NCI-H1436 (cell line): Measurements from ENCODE around the gene CRISPLD2.
"Not testable (repeated sequence)": the region's sequence is repeated elsewhere in the genome, so short reads cannot be mapped to it uniquely, and the experiment has no call there.

Experiments
- DNase-seq: peaks from one replicate; lab custom pipeline; 2025; lab: John Stamatoyannopoulos, UW

CRISPLD2 gene

DNA sequence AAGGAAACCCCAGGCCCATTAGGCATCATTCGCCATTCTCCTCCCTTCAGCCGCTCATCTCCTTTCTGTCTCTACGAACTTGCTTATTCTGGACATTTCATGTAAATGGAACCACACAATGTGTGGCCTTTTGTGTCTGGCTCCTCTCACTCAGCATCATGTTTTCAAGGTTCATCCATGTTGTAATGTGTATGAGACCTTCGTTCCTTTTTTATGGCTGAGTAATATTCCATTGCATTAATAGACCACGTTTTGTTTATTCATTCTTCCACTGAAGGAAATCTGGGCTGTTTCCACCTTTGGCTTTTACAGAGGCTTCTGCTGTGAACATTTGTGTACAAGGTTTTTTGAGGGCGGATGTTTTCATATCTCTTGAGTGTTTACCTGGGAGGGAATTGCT, 3.2 kb downstream of the CRISPLD2 start:
- no peak for DNase-seq

DNA sequence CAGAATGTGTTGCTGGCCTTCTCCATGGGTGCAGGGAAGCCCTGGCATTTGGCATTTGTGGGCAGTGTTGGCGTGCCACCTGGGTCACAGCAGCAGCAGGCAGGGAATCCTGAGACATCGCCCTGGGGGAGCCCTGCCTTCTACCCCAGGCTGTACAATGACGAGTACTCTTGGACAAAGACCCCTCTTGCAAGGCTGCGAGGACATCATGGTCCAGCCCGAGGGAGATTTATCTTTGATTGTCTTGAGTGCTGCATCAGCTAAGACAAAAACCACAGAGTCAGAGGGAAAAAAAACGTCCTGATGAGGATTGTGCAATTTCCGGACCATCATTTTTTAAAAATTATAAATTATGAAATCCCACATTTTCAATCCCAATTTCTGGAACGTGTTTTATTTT, 3.7 kb downstream of the CRISPLD2 start:
- DNase-seq = no peak

DNA sequence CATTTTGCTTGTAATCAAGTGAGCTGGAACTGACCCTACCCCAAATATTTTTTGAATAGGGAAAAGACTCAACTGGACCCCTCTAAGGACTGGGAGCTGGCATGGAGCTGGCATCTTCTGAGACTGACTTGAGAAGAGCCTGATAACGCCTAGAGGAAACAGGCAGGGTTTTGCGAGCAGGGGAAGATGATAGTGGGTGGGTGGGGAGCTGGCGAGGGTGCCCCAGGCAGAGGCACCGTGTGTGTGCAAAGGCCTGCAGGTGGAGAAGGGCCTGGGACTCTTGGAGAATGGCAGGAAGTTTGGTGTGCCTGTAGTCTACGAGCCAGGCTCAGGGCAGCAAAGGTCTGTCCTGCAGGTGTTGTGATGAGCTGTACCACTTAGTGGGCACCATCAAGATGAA, 4.1 kb downstream of the CRISPLD2 start:
- no peak for DNase-seq

DNA sequence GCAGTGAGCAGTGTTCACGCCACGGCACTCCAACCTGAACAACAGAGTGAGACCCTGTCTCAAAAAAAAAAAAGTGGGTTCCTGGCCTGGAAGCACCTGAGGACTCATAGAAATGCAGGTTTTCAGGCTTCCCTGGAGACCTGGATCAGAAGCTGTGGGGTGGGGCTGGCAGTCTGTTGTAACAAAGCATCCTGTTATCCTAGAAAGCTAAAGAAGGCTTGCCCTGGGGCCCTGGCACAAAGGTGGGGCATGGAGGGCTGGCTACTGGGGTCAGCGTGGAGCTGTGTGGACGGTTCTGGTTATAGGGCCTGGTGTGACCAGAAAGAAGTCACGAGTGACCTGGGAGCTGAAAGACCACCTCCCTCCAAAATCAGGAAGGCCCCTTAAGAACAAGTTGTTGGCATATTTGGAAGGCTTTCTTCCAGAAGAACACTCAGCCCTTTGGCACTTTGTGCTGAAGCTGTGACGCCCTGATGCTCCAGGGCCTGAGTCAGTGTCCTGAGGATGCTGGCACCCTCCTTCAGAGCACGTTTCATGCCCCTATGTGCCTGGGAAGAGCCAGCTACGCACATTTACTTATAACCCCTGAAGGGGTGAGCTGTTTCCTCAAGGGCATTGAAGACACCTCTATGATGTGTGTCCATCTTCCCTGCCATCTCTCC, 6.2 kb downstream of the CRISPLD2 start:
- DNase-seq = no peak

DNA sequence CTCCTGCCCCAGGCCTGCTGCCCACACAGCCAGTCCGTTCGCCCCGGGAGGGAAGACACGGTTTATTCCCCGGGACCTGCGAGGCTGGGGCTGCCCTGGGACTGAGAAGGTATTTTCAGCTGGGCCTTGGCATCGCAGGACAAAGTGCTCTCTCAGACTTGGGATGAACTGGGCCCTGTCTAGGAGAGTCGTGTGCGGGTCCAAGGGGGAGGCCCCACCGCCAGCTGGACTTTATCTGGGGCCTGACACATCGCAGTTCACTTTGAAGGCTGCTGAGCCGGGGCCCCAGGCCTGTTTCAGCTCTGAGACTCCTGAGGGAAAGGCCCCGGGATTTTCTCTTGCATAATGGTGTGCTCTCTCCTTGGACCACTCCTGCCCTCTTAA, 6.8 kb downstream of the CRISPLD2 start:
- DNase-seq = no peak

DNA sequence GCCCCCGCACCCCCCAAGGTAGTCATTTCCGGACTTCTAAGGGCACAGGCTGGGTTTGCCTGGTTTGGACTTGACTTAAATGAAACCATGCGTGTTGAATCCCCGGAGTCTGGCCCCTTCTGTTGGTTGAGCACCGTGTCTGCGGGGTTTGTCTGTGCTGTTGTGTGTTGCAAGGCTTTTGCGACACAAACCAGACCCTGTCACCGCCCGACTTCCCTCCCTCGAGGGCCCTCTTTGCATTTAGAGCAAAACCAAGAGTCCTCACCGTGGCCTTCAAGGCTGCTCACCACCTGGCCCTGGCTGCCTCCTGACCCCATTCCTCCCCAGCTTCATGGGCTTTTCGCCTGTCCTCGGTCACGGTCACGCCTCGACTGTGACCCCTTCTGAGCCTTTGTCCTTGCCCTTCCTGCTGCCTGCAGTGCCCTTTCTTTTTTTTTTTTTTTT, 7.4 kb downstream of the CRISPLD2 start:
- DNase-seq = no peak

DNA sequence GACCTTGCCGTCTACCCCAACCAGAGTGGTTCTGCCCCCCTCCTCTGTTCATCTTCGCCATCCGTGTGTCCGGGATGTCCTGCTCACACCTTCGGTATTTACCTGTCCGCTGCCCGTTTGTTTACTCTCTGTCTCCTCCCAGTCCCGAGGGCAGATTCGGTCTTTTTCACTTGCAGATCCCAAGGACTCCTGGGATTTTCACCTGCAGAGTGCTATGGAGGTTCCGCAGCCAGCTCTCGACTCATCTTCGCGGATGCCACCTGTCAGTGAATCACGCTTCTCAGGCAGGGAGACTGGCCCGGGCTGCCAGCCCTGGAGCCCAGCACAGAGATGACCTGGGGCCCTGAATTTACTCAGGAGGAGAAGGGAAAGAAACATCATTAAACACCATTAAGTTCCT, 8.1 kb downstream of the CRISPLD2 start:
- no peak for DNase-seq

DNA sequence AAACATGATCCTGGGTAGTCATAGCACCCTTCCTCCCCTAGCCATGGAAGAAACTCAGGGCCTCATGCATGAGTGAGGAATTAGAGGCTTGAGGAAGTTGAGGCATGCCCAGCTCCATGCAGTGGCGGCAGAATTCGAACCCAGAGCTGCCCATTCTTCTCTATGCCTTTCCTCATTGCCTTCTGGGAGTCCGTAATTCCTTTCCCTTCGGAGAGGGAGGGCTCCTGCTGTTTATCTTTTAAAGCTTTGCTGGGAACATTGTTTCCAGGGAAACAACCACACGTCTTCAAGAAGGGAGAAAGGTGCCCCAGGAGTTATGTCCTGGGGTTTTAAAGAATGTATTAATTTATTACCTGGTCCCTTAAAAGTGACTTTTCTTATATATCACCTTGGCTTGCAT, 8.5 kb downstream of the CRISPLD2 start:
- DNase-seq = no peak

DNA sequence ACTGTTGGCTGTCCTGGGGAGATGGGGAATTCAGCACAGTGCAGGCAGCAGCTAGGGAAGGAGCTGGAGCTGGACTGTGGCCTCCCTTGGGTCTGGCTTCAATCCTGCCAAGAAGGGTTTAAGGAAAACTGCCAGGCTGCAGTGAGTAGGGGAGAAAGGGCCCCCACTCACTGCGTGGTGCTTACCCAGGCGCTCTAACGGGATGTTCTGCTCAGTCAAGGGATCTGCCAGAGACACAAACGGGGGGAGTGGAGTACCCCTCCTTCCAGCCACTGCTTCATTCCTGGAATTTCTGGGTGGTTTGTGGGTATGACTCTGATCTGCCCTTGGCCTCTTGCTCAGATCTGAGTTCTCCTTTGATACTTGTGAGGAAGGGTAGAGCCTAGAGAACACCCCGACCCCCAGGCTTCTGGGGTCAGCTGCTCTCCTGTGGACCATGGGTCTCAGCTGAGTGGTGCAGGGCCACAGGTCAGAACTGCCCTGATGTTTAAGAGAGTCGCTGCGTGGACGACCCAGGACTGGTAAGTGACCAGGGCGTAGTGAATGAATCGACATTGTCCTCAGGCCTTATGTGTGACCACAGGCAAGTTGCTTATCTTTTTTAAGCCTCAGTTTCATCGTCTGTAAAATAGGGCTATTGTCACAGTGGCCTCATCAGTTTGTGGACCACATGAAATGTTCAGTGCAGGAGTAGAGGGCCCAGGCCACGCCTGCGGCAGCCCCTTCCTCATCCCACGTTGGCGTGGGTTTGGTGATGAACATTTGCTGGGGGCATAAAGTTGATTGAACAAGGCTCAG, 9.6 kb downstream of the CRISPLD2 start:
- no peak for DNase-seq

DNA sequence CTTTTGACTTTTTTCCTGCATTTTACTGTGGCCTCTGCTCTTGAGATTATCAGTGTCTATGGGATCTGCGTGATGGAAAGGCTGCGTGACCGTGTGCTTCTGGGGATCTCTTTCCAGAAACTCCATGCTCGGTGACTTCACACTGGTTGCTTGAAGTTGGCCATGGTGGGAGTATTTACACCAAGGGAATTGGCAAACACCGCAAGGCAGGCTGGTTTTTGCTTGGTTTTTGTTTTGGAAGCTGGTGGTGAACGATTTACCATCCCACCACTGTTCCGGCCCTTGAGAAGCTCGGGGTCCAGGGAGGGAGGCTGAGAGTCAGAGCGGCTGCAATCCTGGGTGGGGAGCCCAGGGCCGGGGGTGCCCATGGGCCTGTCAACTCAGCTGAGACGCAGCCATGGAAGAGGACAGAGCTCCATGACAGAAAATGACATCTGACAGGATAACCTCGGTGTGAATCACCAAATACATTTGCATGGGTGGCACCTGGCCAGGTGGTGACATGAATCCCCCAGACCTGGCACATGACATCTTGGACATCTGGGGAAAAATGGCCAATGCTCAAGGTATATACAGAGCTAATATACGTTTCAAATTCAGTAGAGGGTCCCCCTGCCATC, 11.1 kb downstream of the CRISPLD2 start:
- no peak for DNase-seq

DNA sequence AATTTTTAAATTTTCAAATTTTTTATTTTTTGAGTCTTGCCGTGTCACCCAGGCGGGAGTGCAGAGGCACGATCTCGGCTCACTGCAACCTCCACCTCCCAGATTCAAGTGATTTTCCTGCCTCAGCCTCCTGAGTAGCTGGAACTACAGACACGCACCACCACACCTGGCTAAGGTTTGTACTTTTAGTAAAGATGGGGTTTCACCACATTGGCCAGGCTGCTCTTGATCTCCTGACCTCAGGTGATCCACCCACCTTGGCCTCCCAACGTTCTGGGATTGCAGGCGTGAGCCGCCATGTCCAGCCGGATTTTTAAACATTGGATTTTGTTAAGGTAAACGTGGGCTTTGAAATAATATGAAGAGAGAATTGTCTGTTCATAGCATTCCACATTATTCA, 11.9 kb downstream of the CRISPLD2 start:
- not testable (repeated sequence) for DNase-seq

DNA sequence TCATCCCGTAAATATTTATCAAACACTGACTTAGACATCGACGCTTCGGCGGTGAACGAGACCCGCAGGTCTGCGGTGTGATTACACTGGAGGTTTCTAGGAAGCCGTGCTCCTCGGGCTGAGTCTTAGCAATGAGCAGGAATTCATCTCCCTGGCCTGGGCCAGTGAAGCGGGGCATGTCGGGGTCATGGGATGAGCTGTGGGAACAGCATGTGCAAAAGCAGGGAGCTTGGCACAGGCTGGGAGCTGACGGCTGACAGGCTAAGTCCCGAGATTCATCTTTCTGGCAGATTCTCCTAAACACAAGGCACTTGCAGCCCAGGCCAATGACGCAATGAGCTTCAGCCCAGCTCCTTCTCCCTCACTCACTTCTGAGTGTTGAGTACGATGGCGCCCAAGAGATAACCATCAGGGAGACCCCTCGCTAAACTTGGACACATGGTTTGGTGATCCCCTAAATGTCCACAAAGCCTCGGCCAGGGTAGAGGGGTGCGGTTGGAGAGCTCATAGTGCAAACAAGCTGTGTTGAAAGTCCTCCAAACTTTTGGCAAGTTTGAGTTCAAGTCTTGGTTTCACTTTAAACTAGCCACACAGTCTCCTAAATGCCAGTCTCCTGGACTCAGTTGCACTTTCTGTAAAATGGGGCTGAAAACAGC, 12.8 kb downstream of the CRISPLD2 start:
- no peak for DNase-seq

DNA sequence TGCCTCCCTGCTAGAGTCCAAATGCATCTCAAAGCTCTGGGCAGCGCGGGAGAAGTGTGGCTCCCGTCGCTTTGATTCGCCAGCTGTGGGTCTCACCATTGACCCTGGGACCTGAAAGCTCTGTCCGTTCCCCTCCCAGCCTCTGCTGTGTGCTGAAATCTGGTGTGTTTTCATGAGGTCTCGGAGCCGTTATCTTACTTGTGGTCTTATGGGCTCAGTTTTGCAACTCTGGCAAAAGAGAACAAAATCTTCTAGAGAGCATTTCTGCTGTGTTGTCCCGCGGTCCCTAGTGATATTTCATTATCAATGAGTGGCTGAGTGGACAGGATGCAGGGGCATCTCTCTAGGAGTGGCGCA, 13.3 kb downstream of the CRISPLD2 start:
- no peak for DNase-seq

DNA sequence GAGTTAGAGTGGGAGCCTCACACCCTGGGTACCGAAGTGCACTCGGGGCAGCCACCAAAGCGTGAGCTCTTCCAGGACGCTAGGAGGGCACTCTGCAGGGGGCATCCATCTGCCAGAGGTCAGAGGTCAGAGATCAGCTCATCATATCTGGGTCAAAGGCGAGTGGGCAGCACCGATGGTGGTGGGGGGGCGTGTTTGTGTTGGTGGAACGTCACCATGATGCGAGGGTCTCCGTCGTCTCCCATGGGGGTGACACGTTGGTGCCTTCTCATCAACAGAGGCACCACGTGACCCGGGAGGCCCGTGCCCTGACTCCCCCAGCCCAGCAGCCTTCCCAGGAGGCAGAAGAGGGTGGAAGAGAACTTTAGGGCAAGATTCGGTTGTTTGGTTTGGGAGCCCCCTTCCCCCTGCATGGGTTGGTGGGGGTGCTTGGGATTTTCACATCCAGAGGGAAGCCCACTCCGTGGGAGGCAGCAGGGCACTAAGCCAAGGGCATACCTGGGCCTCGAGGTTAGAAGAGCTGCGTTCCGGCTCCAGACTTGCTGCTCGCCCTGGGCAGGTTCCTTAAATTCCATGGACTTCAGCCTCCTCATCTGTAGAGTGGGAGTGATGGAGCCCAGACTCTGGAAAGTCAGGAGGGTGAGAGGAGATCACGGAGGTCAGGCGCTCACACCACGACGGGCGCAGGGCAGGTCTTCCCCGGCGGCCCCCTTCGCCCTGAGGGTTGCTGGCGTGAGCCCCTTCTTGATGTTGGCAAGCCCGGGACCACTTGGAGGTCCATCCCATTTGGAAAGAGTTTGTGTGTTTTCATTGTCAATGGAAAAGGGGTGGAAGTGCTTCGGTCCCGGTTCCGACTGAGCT, 14.0 kb downstream of the CRISPLD2 start:
- no peak for DNase-seq

DNA sequence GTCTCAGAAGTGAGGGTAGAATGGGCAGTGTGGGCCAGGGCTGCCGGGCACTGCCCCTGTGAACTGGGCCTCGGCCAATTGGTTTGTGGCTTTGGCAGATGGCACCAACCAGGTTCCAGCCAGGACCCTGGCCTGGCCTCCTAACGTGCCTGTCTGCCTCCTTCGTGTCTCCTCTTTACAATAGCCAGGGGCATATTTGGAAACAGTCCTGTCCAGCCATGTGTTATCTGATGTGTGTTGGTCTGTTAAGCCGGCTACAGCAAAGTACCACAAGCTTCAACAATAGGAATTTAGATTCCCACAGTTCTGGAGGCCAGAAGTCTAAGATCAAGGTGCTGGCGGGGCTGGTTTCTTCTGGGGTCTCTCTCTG, 14.6 kb downstream of the CRISPLD2 start:
- no peak for DNase-seq

DNA sequence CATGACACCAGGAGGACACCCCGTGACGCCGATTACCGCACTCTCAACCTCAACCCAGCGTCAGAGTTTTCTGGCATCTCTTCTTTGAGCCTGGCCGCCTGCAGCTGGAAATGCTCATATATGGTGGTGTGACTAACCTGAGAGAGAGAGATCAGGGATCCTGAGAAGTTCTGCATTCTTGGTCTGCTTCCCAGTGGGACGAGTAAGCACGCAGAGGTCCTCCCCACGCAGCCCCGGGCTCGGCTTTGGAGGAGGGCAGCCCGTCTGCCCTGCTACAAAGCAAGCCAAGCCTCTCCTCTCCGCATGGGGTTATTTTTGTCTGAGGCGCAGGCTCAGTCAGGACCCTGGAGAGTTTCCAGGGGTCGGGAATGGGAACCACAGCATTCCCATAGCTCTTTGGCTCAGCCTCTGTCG, 16.5 kb downstream of the CRISPLD2 start:
- DNase-seq = no peak

DNA sequence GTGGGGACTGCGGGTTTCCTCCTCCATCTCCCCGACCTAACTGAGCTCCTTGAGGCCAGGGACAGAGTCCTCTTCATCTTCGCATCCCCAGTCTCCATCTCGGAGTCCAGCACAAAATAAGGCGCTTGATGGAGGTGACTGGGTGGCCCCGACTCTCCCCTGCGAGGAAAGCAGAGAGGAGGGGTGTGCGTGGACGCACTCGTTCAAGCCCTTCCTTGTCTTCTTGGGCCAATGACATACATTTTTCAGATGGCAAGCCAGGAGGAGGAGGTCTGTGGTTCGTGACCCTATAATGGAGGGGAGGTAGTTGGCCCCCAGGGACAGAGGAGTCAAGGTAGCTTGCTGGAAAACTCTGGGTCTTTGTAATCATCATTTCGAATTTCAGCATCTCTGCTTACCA, 17.2 kb downstream of the CRISPLD2 start:
- DNase-seq = no peak

DNA sequence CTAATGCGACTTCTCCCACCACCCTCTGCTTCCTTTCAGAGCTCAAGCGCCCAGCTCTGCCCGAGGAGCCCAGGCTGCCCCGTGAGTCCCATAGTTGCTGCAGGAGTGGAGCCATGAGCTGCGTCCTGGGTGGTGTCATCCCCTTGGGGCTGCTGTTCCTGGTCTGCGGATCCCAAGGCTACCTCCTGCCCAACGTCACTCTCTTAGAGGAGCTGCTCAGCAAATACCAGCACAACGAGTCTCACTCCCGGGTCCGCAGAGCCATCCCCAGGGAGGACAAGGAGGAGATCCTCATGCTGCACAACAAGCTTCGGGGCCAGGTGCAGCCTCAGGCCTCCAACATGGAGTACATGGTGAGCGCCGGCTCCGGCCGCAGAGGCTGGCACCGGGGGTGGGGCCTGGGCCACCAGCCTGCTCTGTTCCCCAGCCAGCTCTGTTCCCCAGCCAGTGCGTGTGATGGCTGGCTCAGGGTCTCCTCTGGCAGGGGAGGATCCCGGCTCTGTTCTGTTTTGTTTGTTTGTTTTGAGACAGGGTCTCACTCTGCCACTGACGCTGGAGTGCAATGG, 18.7 kb downstream of the CRISPLD2 start:
- no peak for DNase-seq

DNA sequence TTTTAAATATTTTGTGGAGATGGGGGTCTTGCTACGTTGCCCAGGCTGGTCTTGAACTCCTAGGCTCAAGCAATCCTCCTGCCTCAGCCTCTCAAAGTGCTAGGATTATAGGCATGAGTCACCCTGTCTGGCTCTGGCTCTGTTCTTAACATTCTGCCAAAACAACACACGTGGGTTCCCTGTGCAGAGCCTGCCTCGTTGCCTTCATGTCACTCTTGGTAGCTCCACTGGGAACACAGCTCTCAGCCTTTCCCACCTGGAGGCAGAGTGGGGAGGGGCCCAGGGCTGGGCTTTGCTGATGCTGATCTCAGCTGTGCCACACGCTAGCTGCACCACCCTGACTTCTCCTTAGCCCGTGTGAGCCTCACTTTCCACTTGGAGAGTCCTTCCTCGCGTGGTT, 19.3 kb downstream of the CRISPLD2 start:
- no peak for DNase-seq

DNA sequence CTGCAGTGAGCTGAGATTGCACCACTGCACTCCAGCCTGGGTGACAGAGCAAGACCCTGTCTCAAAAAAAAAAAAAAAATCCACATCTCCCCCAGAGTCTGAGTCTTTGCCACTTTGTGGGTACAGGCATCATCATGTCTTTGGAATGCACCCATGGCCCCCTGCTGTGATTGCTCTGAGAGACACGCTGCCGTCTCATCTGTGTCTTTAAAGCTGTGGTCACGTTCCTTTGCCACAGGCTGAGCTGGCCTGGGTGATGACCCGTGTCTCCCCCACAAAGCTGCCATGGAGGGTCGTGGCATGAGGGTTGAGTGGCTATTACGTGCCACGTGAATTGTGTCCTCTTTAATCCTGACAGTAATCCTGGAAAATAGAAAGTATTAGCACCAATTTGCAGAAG, 20.2 kb downstream of the CRISPLD2 start:
- no peak for DNase-seq
